GM21381 (cell line): ENCODE results near the gene MEIS1.

Experiments
- ATAC-seq: cut with Tn5 transposase; IDR thresholded peaks from one replicate; pipeline ENCODE4 v1.9.1; 2021; ENCODE audit warnings: mild to moderate bottlenecking, moderate library complexity; ENCODE audit not compliant: unreplicated experiment

MEIS1 gene

DNA sequence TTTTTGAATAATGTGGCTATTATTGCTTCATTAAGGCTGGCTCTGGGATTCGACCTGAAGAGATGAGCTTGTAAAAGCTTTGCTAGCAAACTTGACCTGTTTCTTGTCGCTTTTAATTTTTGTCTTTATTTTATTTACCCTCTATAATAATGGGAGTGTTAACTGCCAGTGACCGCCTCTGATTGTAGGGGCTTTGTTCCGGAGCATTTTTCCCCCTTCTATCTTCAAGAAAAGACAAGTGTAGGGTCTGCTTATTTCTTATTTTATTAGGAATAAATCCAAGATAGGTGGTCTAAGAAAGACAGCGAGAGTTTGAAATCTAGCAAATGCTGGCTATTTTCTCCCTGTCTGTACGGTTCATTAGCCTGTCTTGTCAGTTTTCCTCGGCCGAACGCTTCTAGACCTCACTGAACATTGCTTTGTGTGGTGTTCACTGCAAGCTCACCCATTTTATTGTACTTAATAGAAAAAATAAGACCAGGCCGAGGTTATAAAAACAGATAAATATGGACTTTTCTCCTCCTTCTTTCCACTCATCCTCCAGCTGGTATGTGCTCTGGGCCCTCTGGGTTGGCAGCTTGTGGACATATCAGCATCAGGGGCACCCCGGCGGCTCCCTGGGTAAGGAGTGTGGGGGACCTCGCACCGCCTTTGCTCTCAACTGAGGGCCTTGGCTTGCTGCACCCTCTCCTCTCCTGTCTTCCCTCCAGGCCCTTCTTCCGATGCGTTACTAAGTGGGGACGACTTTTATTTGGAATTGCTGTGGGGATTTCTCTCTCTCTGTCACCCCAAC lies 8.5 kb downstream of the MEIS1 start:
- no peak for ATAC-seq

GRCh38 chr2:66443979-66444861 lies 9.3 kb downstream of the MEIS1 start:
- no peak for ATAC-seq

DNA sequence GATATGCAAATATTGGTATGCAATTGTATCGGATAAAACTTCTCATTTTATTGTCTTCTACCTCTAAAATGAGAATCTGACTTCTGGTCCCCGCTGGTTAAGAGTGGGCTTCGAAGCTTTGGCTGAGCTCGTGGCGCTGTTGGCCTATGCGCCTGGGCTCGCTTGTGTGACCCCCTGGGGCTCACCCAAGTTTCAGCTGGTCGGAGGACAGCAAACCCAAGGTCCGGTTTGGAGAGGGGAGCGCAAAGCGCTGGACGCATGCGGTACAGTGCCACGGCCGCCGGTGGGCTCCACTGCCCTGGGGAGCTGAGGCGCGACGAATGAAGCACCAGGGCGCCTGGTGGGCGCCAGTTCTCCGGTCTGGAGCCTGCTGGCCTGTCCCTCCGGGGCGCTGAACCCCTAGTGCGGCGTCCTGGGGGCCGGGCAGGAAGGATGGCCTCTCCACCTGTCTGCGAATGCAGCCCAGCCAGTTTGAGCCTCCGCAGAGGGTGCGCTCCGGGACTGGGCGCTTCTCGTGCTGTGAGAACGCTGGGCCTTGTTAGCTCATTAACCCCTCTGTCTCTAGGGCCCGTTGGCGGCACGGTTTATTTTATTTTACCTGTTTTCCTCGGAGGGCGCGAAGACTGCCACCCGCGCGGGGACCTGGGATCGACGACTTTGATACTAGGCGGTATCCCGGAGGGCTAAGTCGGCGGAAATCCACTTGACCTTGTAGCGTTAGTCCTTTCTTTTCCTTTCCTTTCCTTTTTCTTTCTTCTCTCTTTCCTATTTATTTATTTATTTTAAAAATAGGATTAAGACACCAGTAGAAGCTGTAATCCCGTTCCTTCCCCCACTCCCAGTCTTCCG lies 10.4 kb downstream of the MEIS1 start:
- ATAC-seq = no peak

DNA sequence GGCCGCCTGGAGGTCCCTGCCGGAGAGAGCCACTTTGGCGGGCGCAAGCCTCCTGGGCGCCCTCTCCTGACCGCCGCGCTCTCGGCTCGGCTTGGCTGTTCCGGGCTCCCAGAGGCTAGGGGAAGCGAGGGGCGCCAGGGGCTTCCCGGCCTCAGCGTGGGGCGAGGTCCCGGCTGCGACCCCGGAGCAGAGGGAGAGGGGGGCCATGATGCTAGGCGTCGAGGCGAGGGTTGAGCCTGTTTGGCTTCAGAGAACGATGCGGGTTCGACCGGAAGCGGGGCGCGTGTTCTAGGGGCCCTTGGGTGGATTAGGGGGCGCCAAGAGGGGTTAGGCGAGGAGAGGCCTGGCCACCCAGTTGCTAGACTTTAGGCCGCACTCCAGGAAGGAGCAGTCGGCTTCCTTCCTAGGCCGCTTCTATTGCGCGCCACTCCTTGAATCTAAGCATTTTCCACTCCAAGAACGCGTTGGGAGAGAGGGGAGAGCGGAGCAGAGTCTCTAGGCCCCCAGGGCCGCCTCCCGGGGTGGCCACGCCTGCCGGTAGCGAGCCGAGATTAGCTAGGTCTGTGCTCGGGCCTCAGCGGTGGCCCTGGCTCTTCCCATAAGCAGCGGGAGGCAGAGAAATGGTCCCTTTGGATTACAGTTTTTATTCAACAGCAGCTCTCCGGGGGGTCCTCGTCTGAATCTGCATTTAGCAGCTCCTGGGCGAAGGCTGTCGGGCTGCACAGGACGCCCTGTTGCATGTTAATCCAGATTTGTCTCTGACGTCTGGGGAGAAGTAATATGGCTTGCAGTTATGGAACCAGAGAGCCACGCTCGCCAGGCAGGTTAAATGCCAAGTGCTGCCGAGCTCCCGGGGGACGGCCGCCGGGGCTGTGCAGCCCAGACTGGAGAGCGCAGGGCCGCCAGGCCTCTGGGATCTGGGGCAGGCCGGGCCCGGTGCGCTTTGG lies 11.3 kb downstream of the MEIS1 start:
- no peak for ATAC-seq

- no peak for ATAC-seq
Observed at GRCh38 chr2:66446941-66447340, 12.0 kb downstream of the MEIS1 start.

- ATAC-seq = no peak
Observed at GRCh38 chr2:66447677-66448076, 12.8 kb downstream of the MEIS1 start.

GRCh38 chr2:66448136-66448991 lies 13.4 kb downstream of the MEIS1 start:
- ATAC-seq = no peak

GRCh38 chr2:66452214-66452613 lies 17.3 kb downstream of the MEIS1 start:
- no peak for ATAC-seq

DNA sequence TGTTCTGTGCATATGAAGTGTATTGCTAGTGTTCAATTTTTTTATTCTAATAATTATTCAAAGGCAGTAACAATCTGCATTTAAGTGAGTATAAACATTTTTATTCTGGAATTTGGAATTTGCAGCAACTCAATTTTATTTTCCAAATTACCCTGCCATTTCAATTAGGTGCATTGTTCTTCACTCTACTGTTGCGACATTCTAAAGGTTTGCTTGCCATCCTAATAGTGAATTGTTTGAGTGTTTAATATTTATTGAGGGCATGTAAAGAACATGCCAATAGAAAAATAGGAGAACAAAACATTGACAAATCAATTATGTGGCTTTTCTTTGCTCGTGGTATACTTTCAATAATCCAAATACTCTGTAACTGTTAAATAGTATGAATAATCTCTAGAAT lies 18.0 kb downstream of the MEIS1 start:
- ATAC-seq = no peak

GRCh38 chr2:66455490-66455889 lies 20.6 kb downstream of the MEIS1 start:
- no peak for ATAC-seq

- ATAC-seq = no peak
Observed at GRCh38 chr2:66456183-66457041, 21.5 kb downstream of the MEIS1 start.

DNA sequence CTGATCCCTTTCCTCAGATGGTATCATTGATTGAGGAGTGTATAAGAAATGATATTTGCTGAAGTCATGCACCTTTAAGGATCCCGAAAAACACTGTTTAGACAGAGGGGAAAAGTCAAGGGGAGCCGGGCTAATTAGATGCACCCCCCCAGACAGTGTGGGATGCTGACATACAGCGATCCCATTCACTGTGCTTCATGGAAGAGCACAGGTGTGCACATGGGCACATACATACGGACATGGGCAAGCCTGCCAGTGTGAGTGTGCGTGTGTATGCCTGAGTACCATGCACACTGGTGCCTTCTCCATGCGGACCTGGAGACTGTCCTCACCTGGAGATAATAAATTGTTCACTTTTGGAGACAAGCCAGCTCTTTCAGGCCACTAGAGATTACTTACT lies 22.6 kb downstream of the MEIS1 start:
- no peak for ATAC-seq

GRCh38 chr2:66460031-66460430 lies 25.1 kb downstream of the MEIS1 start:
- ATAC-seq = no peak

DNA sequence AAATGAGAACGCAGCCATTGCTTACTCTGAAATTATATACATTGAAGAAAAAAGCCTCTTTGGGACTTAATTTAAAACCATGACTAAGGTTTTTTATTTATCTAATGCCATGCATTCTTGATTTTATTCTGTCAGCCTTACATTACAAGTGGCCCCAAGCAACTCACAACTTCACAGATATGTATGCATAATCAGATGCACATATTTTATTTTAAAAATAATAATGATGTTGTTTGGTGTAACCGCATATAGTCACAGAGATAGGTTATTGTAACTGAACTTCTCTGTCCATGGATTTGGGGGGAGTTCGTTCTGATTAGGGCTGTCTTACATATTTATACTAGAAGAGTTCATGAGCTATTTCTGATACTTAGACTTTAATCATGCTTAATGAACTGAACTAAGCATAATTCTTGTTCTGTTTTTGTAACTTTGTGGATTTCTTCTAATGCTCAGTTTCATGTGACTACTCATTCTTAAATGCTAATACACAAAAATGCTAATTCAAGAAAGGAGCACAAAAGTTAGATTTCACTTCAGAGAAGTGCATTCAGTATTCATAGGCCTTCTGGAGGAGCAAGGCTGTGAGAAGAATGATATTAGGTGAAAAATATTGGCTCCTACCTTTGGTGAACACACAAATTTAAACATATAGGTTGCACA lies 26.2 kb downstream of the MEIS1 start:
- ATAC-seq = no peak

- ATAC-seq = no peak
Observed at GRCh38 chr2:66461664-66462500, 27.0 kb downstream of the MEIS1 start.

GRCh38 chr2:66462501-66462825 lies 27.5 kb downstream of the MEIS1 start:
- no peak for ATAC-seq

GRCh38 chr2:66463206-66463755 lies 28.4 kb downstream of the MEIS1 start:
- ATAC-seq = no peak
